Measurements from ENCODE around the gene CDK4. TPM values are rescaled to one million over a fixed set of nuclear protein-coding genes. Genes with fewer than 3 reads are reported as not detected.

The CDK4 gene
- total and polyA plus RNA-seq, 2 of the 13 experiments (the other 11 are each of a cell fraction or from before 2014, with no cell fraction given) = 191 to 209 TPM

GRCh38 chr12:57782608-57783465 is 30.7 kb upstream of the CDK4 start, which contains the start of gene TSFM (continued):
- TF ChIP-seq ZBTB40 (IDR thresholded peaks at IDR 0.05) = no peak
- TF ChIP-seq ZBTB40 (CRISPR knock-in tag; IDR thresholded peaks at IDR 0.05) = peak; percentile 79
- peak; percentile 93 for TF ChIP-seq ZSCAN30 (CRISPR knock-in tag; IDR thresholded peaks at IDR 0.05)
- 0 out of 2 replicates have a peak, but pooled peaks have one; percentile 60 for TF ChIP-seq RNF219 (CRISPR knock-in tag; IDR thresholded peaks at IDR 0.05)
- no peak for TF ChIP-seq TRIM22 (IDR thresholded peaks at IDR 0.05)
- no peak for TF ChIP-seq ZBTB39 (CRISPR knock-in tag; IDR thresholded peaks at IDR 0.05)
- peak; percentile 83 for TF ChIP-seq MED1 (CRISPR knock-in tag; IDR thresholded peaks at IDR 0.05)
- no peak for TF ChIP-seq TCF12 (IDR thresholded peaks at IDR 0.05)
- TF ChIP-seq TCF12 (CRISPR knock-in tag; IDR thresholded peaks at IDR 0.05) = peak; percentile 57; the same call in 1 of the 2 replicates
- no peak for TF ChIP-seq ARNT (IDR thresholded peaks at IDR 0.05)
- no peak; the same call in 1 of the 2 replicates for TF ChIP-seq SKIL (CRISPR knock-in tag; IDR thresholded peaks at IDR 0.05; ENCODE audit: borderline replicate concordance)
